Mesodermal cell (in vitro differentiated cells): ENCODE measurements around the gene OR10G4. TPM values are rescaled to one million over a fixed set of nuclear protein-coding genes. Genes with fewer than 3 reads are reported as not detected.
A peak's percentile ranks its signal among the peaks of the same experiment; 100 is the strongest.
"Not testable (repeated sequence)": the region's sequence is repeated elsewhere in the genome, so short reads cannot be mapped to it uniquely, and the experiment has no call there.

Source experiments
- H3K27ac ChIP-seq: 2 replicates; pipeline ENCODE4 v1.7.0; 2013; ENCODE audit warnings: mild to moderate bottlenecking, low read depth, low read length, moderate library complexity; ENCODE audit not compliant: severe bottlenecking
- H3K36me3 ChIP-seq: 2 replicates; pipeline ENCODE4 v1.7.1; 2013; ENCODE audit warnings: mild to moderate bottlenecking, low read length, moderate library complexity; ENCODE audit not compliant: control insufficient read depth, insufficient read depth
- H3K4me1 ChIP-seq: one replicate; pipeline ENCODE4 v1.7.1; 2013; ENCODE audit warnings: mild to moderate bottlenecking, low read length; ENCODE audit not compliant: insufficient read depth, control insufficient read depth, poor library complexity, severe bottlenecking
- H3K4me3 ChIP-seq: 2 replicates; pipeline ENCODE4 v1.7.0; 2013; ENCODE audit warnings: low read length, control low read depth, mild to moderate bottlenecking; ENCODE audit not compliant: insufficient read depth, poor library complexity, severe bottlenecking; ENCODE audit errors: extremely low read depth
- H3K9me3 ChIP-seq: 2 replicates; pipeline ENCODE4 v1.7.1; 2013; ENCODE audit warnings: mild to moderate bottlenecking, low read length, moderate library complexity; ENCODE audit not compliant: control insufficient read depth
- WGBS, 2 experiments: methylation state at CpG; one replicate each; pipeline ENCODE4 v1.1.5; 2013; ENCODE audit warnings: missing lambda C conversion rate in 2 of 2; ENCODE audit not compliant: insufficient coverage in 2 of 2; 5-methylcytosine and 5-hydroxymethylcytosine counted together
- polyA plus RNA-seq, 2 experiments: library from polyadenylated mRNA; stranded (reverse); fragments of 50-300 nt; gene quantifications; one replicate each; pipeline ENCODE4 v1.2.3, GENCODE V29; 2013

OR10G4 gene, protein sequence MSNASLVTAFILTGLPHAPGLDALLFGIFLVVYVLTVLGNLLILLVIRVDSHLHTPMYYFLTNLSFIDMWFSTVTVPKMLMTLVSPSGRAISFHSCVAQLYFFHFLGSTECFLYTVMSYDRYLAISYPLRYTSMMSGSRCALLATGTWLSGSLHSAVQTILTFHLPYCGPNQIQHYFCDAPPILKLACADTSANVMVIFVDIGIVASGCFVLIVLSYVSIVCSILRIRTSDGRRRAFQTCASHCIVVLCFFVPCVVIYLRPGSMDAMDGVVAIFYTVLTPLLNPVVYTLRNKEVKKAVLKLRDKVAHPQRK
- not detected for polyA plus RNA-seq (2013, experiment 1 of 2)
- not detected for polyA plus RNA-seq (2013, experiment 2 of 2)

DNA sequence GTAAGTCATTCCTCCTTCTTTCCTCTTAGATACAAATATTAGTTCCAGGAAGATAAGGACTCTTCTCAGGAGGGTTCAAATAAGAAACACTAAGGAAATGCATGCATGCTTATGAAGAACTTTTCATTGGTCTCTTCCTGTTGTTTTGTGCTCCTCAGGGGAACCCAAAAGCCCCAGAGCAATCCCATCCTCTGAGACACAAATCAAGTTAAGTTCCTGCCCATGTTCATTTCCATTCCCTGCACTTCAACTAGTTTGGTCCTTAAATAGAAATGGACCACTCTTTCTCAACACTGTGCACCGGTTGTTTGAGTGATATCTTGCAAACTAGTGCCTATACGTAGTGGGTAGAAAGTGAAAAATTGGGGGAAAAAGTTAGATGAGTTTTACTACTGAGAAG lies at the start of gene OR10G4:
Gene OR10G4, plus strand, starts transcription at position 301 of the 400 bp plus-strand sequence. CDS start 2,578 bp downstream, outside the sequence.
- Histone ChIP-seq H3K9me3 (no peaks in the 10 kb centered on the region), H3K27ac (no peak within 1 kb of the TSS), H3K36me3 (no peaks in the 10 kb centered on the region), H3K4me3 (no peak within 1 kb of the TSS), H3K4me1 (no peaks in the 10 kb centered on the region)
- no CpG with 5 or more reads among the region's 2 CpGs for WGBS, 2 experiments

DNA sequence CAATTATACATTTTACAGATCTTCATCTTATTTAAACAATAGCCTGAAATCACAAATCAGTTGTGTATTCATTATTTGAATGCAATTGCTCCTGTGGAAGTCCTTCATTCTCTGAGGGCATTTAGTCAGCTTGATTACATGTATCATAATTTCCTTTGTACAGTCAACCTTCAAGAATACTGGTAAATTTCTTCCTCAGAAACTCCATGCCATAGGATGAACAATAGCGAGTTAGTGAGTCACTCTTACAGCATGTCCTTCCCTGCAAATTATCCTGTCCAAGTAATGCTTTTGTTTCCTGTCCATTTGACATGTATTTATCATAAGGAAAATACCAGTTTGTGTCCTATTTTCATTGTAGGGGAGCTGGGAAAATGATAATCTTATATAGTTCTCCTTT lies 39.0 kb upstream of the OR10G4 start:
- Histone ChIP-seq H3K4me3 (no peak overlapping the region), H3K4me1 (no peaks in the 10 kb centered on the region), H3K27ac (peak overlapping the region; percentile 10), H3K36me3 (no peaks in the 10 kb centered on the region), H3K9me3 (no peaks in the 10 kb centered on the region)
- WGBS, 2 experiments = 100% methylated on average over 1 of the region's 1 CpG; no CpG with 5 or more reads in 1 of the 2 experiments

DNA sequence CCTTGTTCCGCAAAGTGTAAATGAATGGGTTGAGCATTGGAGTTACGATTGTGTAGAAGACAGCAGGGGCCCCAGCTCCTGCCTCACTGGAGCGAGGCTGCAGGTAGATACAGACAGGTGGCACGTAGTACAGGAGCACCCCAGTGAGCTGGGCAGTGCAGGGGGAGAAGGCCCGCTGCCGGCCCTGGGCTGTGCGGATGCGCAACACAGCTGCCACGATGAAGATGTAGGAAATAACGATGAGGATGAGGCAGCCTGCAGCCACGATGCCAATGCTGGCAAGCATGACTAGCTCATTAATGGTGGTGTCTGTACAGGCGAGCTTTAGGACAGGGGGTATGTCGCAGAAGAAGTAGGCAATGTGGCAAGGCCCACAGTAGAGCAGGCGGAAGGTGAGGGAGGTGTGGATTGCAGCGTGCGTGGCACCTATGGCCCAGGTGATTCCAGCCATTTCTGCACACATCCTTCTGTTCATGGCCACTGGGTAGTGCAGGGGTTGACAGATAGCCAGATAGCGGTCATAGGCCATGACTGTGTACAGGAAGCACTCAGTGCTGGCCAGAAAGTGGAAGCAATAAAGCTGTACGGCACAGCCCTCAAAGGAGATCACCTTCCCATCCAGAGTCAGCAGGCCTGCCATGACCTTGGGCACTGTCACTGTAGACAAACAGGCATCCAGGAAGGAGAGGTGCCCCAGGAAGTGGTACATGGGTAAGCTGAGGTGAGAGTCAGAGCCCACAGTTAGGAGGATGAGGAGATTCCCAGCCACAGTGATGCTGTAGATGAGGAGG lies 35.8 kb upstream of the OR10G4 start:
- Histone ChIP-seq H3K36me3 (no peaks in the 10 kb centered on the region), H3K9me3 (no peaks in the 10 kb centered on the region), H3K4me1 (no peaks in the 10 kb centered on the region), H3K4me3 (no peak overlapping the region), H3K27ac (no peak overlapping the region)
- WGBS, 2 experiments = 91 to 97% methylated on average over 18 of the region's 18 CpGs

DNA sequence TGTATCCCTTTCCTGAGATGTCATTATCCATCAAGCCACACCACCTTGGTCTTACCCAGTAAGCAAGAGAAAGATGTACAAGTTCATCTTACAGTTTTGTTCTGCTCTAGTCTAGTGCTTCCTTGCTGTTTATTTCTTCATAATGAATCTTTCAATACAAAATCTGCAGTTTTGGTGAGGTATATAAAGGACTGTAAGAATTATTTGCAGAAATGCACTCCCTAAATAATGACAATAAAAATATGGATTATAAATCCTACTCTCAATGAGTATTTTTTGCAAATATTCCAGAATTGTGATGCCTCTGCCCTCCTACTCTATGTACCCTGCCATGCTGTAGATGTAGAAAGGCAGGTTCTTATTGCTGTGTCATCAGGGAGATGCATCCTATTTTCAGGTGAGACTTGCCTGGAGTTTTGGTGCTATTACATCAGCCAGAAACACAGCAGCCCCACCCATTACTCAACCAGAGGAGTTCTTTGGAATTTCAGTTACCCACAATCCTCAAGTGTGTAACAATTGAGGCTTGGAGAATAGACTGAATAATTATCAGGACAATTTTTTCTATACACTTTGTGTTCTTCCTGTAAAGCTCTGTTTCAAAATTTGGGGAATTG lies 35.0 kb upstream of the OR10G4 start, which contains the start of gene OR10S1:
Gene OR10S1, minus strand, starts transcription at position 51 of the 617 bp plus-strand sequence. CDS start 117 bp downstream, outside the sequence.
- Histone ChIP-seq H3K4me3 (no peak within 1 kb of the TSS), H3K9me3 (no peaks in the 10 kb centered on the region), H3K27ac (no peak within 1 kb of the TSS), H3K4me1 (no peaks in the 10 kb centered on the region), H3K36me3 (no peaks in the 10 kb centered on the region)

DNA sequence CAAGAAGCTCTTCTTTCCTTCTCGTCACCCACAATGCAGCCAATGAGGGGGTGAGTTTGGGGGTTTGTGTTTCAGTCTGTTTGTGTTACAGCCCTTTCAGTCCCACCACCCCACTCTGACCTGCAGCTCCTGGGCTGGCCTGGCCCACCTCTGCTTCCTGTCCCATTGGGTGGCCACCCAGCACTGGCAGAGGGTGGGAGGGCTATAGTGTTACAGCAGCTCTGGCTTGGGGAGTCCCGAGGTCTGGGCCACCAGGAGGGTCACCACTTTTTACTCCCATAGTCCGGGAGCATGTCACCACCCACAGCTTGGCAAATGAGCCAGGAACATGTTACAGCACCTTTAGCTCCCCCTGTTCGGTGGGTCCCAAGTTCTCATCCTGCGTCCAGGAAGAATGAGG lies 33.5 kb upstream of the OR10G4 start:
- Histone ChIP-seq H3K36me3 (no peaks in the 10 kb centered on the region), H3K9me3 (no peaks in the 10 kb centered on the region), H3K4me3 (no peak overlapping the region), H3K27ac (no peak overlapping the region), H3K4me1 (no peaks in the 10 kb centered on the region)
- 96 to 100% methylated on average over 2 to 3 of the region's 5 CpGs for WGBS, 2 experiments

DNA sequence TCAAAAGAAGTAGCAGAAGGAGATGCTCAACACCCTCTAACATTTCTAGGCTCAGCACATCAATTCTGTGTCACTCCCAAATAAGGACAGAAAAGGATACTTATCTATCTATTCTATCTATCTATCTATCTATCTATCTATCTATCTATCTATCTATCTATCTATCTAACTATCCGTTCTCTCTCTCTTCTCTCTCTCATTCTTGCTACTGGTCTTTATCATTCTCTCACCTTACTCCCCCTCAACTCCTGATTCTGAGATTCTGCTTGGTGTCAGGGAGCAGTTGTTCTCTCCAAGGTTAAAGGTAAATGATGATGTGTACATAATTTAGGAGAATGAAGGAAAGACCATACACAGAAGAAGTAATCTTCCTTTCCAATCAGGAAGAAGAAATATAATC lies 17.7 kb upstream of the OR10G4 start, which contains the start of gene OR10G6:
Gene OR10G6, minus strand, starts transcription at position 43 of the 400 bp plus-strand sequence. Its CDS starts 0 bp downstream, at position 43.
- 88 to 100% methylated on average over 1 of the region's 1 CpG for WGBS, 2 experiments
- Histone ChIP-seq H3K4me1 (no peaks in the 10 kb centered on the region), H3K4me3 (no peak within 1 kb of the TSS), H3K36me3 (no peaks in the 10 kb centered on the region), H3K27ac (no peak within 1 kb of the TSS), H3K9me3 (no peaks in the 10 kb centered on the region)

DNA sequence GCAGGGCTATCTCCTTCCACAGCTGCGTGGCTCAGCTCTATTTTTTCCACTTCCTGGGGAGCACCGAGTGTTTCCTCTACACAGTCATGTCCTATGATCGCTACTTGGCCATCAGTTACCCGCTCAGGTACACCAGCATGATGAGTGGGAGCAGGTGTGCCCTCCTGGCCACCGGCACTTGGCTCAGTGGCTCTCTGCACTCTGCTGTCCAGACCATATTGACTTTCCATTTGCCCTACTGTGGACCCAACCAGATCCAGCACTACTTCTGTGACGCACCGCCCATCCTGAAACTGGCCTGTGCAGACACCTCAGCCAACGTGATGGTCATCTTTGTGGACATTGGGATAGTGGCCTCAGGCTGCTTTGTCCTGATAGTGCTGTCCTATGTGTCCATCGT lies 3.0 kb downstream of the OR10G4 start:
- WGBS, 2 experiments = 91 to 92% methylated on average over 1 to 2 of the region's 9 CpGs
- not testable (repeated sequence) for H3K9me3 ChIP-seq, H3K36me3 ChIP-seq, H3K27ac ChIP-seq, H3K4me3 ChIP-seq, H3K4me1 ChIP-seq

DNA sequence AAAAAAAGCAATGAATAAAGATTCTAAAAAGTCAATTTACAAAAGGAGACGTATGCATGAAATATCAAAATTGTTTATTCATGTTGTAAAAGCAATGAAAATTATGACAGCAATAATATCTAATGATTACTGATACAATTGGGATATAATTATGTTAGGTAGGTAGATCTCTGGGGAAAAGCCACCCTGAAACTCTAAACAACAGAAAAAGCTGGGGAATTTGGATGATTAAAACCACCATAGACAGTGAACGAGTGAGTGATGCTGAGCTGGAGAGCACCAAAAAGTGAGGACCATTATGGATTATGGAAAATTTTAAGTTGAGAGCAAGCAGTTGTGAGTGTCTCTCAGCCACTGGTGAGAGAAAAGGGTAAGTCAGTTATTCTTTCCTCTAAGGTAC lies 13.7 kb downstream of the OR10G4 start, which contains the start of gene OR10G8:
Gene OR10G8, plus strand, starts transcription at position 301 of the 400 bp plus-strand sequence. CDS start 2,825 bp downstream, outside the sequence.
- no peak within 1 kb of the TSS for H3K27ac ChIP-seq
- no peaks in the 10 kb centered on the region for H3K4me1 ChIP-seq
- WGBS, 2 experiments = 100% methylated on average over 1 of the region's 2 CpGs
- no peaks in the 10 kb centered on the region for H3K9me3 ChIP-seq
- no peaks in the 10 kb centered on the region for H3K36me3 ChIP-seq
- no peak within 1 kb of the TSS for H3K4me3 ChIP-seq

DNA sequence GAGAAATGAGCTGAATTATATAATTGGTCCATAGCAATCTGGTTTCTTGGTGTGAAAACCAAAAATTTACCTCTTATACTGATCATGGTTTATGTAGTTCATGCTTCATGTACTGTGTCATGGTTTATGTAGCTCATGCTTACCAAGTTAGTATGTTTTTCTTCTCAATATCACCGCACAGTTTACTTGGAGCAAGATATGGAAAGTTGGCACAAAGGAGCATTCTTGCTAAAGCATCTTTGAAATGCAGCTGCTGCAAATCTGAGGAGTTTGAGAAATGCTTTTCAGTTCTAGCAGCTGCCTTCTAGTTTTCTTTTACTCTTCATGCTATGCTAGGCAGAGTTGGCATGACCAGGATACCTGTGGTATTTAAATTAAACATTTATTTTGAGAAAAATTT lies 23.9 kb downstream of the OR10G4 start:
- WGBS, 2 experiments = 89% methylated on average over 1 of the region's 1 CpG; no CpG with 5 or more reads in 1 of the 2 experiments
- no peak overlapping the region for H3K4me3 ChIP-seq
- no peaks in the 10 kb centered on the region for H3K4me1 ChIP-seq
- no peak overlapping the region for H3K27ac ChIP-seq
- no peaks in the 10 kb centered on the region for H3K9me3 ChIP-seq
- no peaks in the 10 kb centered on the region for H3K36me3 ChIP-seq

DNA sequence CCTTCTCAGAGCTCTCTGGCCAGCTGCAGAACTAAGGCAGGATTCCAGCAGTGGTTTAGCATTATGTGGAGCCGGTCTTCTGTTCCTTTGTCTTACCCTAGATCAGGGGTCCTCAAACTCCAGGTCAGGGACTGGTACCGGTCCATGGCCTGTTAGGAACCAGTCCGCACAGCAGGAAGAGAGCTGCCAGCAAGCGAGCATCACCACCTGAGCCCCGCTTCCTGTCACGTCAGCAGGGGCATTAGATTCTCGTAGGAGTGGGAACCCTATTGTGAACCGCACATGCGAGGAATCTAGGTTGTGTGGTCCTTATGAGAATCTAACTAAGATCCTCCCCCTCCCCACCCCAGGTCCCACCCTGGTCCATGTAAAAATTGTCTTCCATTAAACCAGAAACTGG lies 26.8 kb downstream of the OR10G4 start:
- H3K9me3 ChIP-seq = no peaks in the 10 kb centered on the region
- no peak overlapping the region for H3K4me3 ChIP-seq
- 85 to 89% methylated on average over 4 to 7 of the region's 9 CpGs for WGBS, 2 experiments
- H3K27ac ChIP-seq = no peak overlapping the region
- H3K4me1 ChIP-seq = no peaks in the 10 kb centered on the region
- H3K36me3 ChIP-seq = no peaks in the 10 kb centered on the region
